Motor neuron (in vitro differentiated cells): ENCODE results near the gene C1QTNF3. TPM values are rescaled to one million over a fixed set of nuclear protein-coding genes. Genes with fewer than 3 reads are reported as not detected.
A peak's percentile ranks its signal among the peaks of the same experiment; 100 is the strongest.

Experiments
- ATAC-seq, 8 experiments: fragments of 200-7000 bp; cut with Tn5 transposase; replicated peaks in 6 of 8; 2 replicates each; pipeline ENCODE4 v1.8.0; 2021; ENCODE audit warnings: mild to moderate bottlenecking in 8 of 8, moderate library complexity in 8 of 8
- H3K27ac ChIP-seq, 2 donors: fragments of 250-450 bp; sonication (Bioruptor Pico); 2 replicates each; pipeline ENCODE4 v1.9.0; 2021; ENCODE audit warnings: antibody characterized with exemption in 2 of 2, mild to moderate bottlenecking in 2 of 2, moderate library complexity in 1 of 2
- H3K4me1 ChIP-seq, 2 donors: fragments of 250-450 bp; sonication (Bioruptor Pico); replicated peaks in 1 of 2; 2 replicates each; pipeline ENCODE4 v1.6.1; 2021; ENCODE audit warnings: antibody characterized with exemption in 2 of 2, mild to moderate bottlenecking in 2 of 2, moderate library complexity in 1 of 2
- H3K4me3 ChIP-seq, 5 donors: fragments of 250-450 bp; sonication (Bioruptor Pico); 2 replicates each; pipeline ENCODE4 v1.9.0; 2021; ENCODE audit warnings: antibody characterized with exemption in 5 of 5, mild to moderate bottlenecking in 5 of 5, moderate library complexity in 4 of 5
- WGBS, 10 experiments: fragments of 450-650 bp; shearing (Covaris generic); methylation state at CpG; one replicate each; pipeline ENCODE4 v1.0.0; 2022; 5-methylcytosine and 5-hydroxymethylcytosine counted together
- in situ Hi-C, 9 experiments: fragments of 400-800 bp; cut with MboI; loops; one replicate each; pipeline ENCODE4 v1.15.0; 2021; ENCODE audit warnings: low sequenced_read_pairs in 9 of 9, low pct_unique_long_range_greater_than_20kb in 2 of 9; ENCODE audit not compliant: unreplicated experiment in 9 of 9
- total RNA-seq, 8 experiments: library from RNA; unstranded; fragments of 300-600 nt; gene quantifications; 2 replicates each; pipeline versions ENCODE4 v1.2.3 to v1.2.4, GENCODE V29; 2022

Gene C1QTNF3
- total RNA-seq, 8 experiments from 2014 or later: 0.66 to 19.0 (median 6.8) TPM

- Histone ChIP-seq H3K27ac (no peak overlapping the region), H3K4me1 (no peaks in the 10 kb centered on the region), H3K4me3 (no peak overlapping the region)
- no peak for ATAC-seq
- in situ Hi-C loops: no loop called here
These were observed 19.0 kb upstream of the C1QTNF3 start for GRCh38 chr5:34061993-34062392.

GRCh38 chr5:34059977-34060376 is 17.0 kb upstream of the C1QTNF3 start:
- H3K4me3 ChIP-seq: no peak overlapping the region
- peak in 2 of 8 experiments; percentile 25 to 38 for ATAC-seq
- no peak overlapping the region for H3K27ac ChIP-seq
- WGBS, 10 experiments: 100% methylated on average over 1 of the region's 1 CpG; no CpG with 5 or more reads in 4 of the 10 experiments
- H3K4me1 ChIP-seq: peaks cover 3 to 11% of the 10 kb centered on the region in 2 donors
- in situ Hi-C loops: no loop called here

GRCh38 chr5:34058532-34058931 is 15.5 kb upstream of the C1QTNF3 start:
- no peak for ATAC-seq
- Histone ChIP-seq H3K27ac (no peak overlapping the region), H3K4me1 (peaks cover 5 to 17% of the 10 kb centered on the region in 2 donors), H3K4me3 (no peak overlapping the region)
- 80 to 100% (median 97%) methylated on average over 1 to 2 of the region's 2 CpGs; no CpG with 5 or more reads in 4 of the 10 experiments for WGBS, 10 experiments
- in situ Hi-C loops: no loop called here

- Histone ChIP-seq H3K4me3 (no peak overlapping the region), H3K4me1 (peaks cover 5 to 17% of the 10 kb centered on the region in 2 donors), H3K27ac (no peak overlapping the region)
- WGBS, 10 experiments: 79 to 100% (median 91%) methylated on average over 1 to 5 of the region's 5 CpGs
- ATAC-seq: no peak
- in situ Hi-C loops: no loop called here
These were observed 14.6 kb upstream of the C1QTNF3 start for GRCh38 chr5:34057569-34057968.

- peaks cover 5 to 17% of the 10 kb centered on the region in 2 donors for H3K4me1 ChIP-seq
- H3K27ac ChIP-seq: no peak overlapping the region
- WGBS, 10 experiments: 76 to 100% (median 100%) methylated on average over 1 to 3 of the region's 3 CpGs; no CpG with 5 or more reads in 1 of the 10 experiments
- no peak overlapping the region for H3K4me3 ChIP-seq
- in situ Hi-C loops: no loop called here
- no peak for ATAC-seq
These were observed 14.1 kb upstream of the C1QTNF3 start for GRCh38 chr5:34057118-34057517.

GRCh38 chr5:34055667-34056066 is 12.7 kb upstream of the C1QTNF3 start:
- Histone ChIP-seq H3K4me3 (no peak overlapping the region), H3K27ac (no peak overlapping the region), H3K4me1 (peaks cover 5 to 17% of the 10 kb centered on the region in 2 donors)
- ATAC-seq: peak in 5 of 8 experiments; percentile 8 to 59 (median 32)
- 38 to 100% (median 60%) methylated on average over 1 to 2 of the region's 3 CpGs; no CpG with 5 or more reads in 5 of the 10 experiments for WGBS, 10 experiments
- in situ Hi-C loops: no loop called here

- H3K4me3 ChIP-seq: no peak overlapping the region
- WGBS, 10 experiments: 71 to 100% (median 96%) methylated on average over 1 of the region's 1 CpG; no CpG with 5 or more reads in 4 of the 10 experiments
- no peak for ATAC-seq
- H3K4me1 ChIP-seq: peaks cover 5 to 17% of the 10 kb centered on the region in 2 donors
- H3K27ac ChIP-seq: no peak overlapping the region
- in situ Hi-C loops: no loop called here
These were observed 11.4 kb upstream of the C1QTNF3 start for GRCh38 chr5:34054400-34054729.

GRCh38 chr5:34053571-34054399 is 10.8 kb upstream of the C1QTNF3 start:
- WGBS, 10 experiments: 8 to 100% (median 70%) methylated on average over 1 to 5 of the region's 5 CpGs; no CpG with 5 or more reads in 3 of the 10 experiments
- Histone ChIP-seq H3K4me3 (no peak overlapping the region), H3K4me1 (peaks cover 5 to 17% of the 10 kb centered on the region in 2 donors), H3K27ac (no peak overlapping the region)
- peak in 2 of 8 experiments; percentile 13 to 16 for ATAC-seq
- in situ Hi-C loops: no loop called here

- peak in 3 of 8 experiments; percentile 35 to 95 (median 94) for ATAC-seq
- Histone ChIP-seq H3K27ac (no peak overlapping the region), H3K4me1 (peaks cover 5 to 17% of the 10 kb centered on the region in 2 donors), H3K4me3 (no peak overlapping the region)
- in situ Hi-C loops: no loop called here
- 0 to 100% (median 33%) methylated on average over 1 to 2 of the region's 2 CpGs; no CpG with 5 or more reads in 5 of the 10 experiments for WGBS, 10 experiments
These were observed 10.1 kb upstream of the C1QTNF3 start for GRCh38 chr5:34053133-34053532.

- Histone ChIP-seq H3K4me1 (peaks cover 5 to 17% of the 10 kb centered on the region in 2 donors), H3K27ac (no peak overlapping the region), H3K4me3 (no peak overlapping the region)
- no peak for ATAC-seq
- in situ Hi-C loops: no loop called here
- 20 to 100% (median 83%) methylated on average over 1 to 4 of the region's 4 CpGs; no CpG with 5 or more reads in 1 of the 10 experiments for WGBS, 10 experiments
These were observed 8.5 kb upstream of the C1QTNF3 start for GRCh38 chr5:34051374-34051980.

GRCh38 chr5:34047774-34048572 is 5.0 kb upstream of the C1QTNF3 start:
- no peak for ATAC-seq
- Histone ChIP-seq H3K4me3 (no peak overlapping the region), H3K4me1 (peaks cover 3 to 7% of the 10 kb centered on the region in 2 donors), H3K27ac (no peak overlapping the region)
- in situ Hi-C loops: no loop called here

- peaks cover 7 to 8% of the 10 kb centered on the region in 2 donors for H3K4me1 ChIP-seq
- peak in 4 of 8 experiments; percentile 31 to 75 (median 57) for ATAC-seq
- in situ Hi-C loops: no loop called here
These were observed 4.1 kb upstream of the C1QTNF3 start for GRCh38 chr5:34047143-34047542.

GRCh38 chr5:34045996-34046395 is 3.0 kb upstream of the C1QTNF3 start:
- no peak overlapping the region for H3K27ac ChIP-seq
- ATAC-seq: peak in 2 of 8 experiments; percentile 69 to 78
- in situ Hi-C loops: no loop called here

More at GRCh38 chr5:34047143-34047542, 4.1 kb upstream of the C1QTNF3 start:
- H3K4me3 ChIP-seq: no peak overlapping the region
- H3K27ac ChIP-seq: no peak overlapping the region
- 20 to 71% (median 50%) methylated on average over 1 to 4 of the region's 4 CpGs; no CpG with 5 or more reads in 5 of the 10 experiments for WGBS, 10 experiments

More at GRCh38 chr5:34045996-34046395, 3.0 kb upstream of the C1QTNF3 start:
- Histone ChIP-seq H3K4me3 (no peak overlapping the region), H3K4me1 (peaks cover 7 to 8% of the 10 kb centered on the region in 2 donors)
